ENCODE data around the gene SMARCA1.

- TF ChIP-seq CTCF (IDR thresholded peaks at IDR 0.05; ENCODE audit: low read length), result no peak
- no peak for TF ChIP-seq EZH2 (IDR thresholded peaks at IDR 0.05; ENCODE audit: borderline replicate concordance, low read length)
These were observed 28.4 kb downstream of the SMARCA1 start for GRCh38 chrX:129494887-129495286.
